ENCODE measurements around the gene IGBP1.

Gene IGBP1

DNA sequence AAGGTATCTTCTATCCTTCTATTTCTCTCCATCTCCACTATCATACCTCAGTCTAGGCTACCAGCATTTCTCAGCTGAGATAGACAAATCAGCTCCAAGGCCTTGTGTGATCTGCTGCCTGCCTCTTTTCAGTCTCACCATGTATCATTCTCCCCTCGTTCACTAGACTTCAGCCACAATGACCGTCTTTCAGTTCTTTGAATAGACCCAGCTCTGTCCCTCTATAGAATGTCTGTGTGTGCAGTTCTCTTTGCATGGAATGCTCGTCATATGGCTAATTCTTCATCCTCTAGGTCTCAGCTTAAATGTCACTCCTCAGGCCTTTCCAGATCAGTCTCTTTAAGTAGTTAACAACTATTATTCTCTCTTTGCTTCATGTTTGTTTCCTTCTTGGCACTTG is 6.5 kb downstream of the IGBP1 start:
- Histone ChIP-seq H3K79me2 (ENCODE audit: insufficient read depth, low read length) (peaks cover 16% of the 10 kb centered on the region), H3K4me3 (ENCODE audit: low read depth in 1 of 2, low read length in 2 of 2) (no peak overlapping the region), H3K9ac (ENCODE audit: low read depth, low read length) (no peak overlapping the region), H3K36me3 (ENCODE audit: insufficient read depth, low read length) (peaks cover 27% of the 10 kb centered on the region), H3K9me3 (ENCODE audit: insufficient read depth, low read length, severe bottlenecking) (no peaks in the 10 kb centered on the region), H3K4me1 (ENCODE audit: insufficient read depth, low read length) (peaks cover 13% of the 10 kb centered on the region), H3K27ac (ENCODE audit: low read length) (no peak overlapping the region), H2AFZ (ENCODE audit: low read depth, low read length) (no peak overlapping the region), H4K20me1 (ENCODE audit: insufficient read depth, low read length) (no peaks in the 10 kb centered on the region), H3K4me2 (ENCODE audit: insufficient read depth, low read length) (no peak overlapping the region), H3K27me3 (ENCODE audit: insufficient read depth, low read length, poor library complexity) (no peaks in the 10 kb centered on the region)
- ATAC-seq (ENCODE audit: insufficient read depth, low read depth) (no peak), DNase-seq (no peak)
- TF ChIP-seq EZH2 (IDR thresholded peaks at IDR 0.05; ENCODE audit: borderline replicate concordance, low read depth, low read length, severe bottlenecking), result no peak
- TF ChIP-seq, protein P1, sequence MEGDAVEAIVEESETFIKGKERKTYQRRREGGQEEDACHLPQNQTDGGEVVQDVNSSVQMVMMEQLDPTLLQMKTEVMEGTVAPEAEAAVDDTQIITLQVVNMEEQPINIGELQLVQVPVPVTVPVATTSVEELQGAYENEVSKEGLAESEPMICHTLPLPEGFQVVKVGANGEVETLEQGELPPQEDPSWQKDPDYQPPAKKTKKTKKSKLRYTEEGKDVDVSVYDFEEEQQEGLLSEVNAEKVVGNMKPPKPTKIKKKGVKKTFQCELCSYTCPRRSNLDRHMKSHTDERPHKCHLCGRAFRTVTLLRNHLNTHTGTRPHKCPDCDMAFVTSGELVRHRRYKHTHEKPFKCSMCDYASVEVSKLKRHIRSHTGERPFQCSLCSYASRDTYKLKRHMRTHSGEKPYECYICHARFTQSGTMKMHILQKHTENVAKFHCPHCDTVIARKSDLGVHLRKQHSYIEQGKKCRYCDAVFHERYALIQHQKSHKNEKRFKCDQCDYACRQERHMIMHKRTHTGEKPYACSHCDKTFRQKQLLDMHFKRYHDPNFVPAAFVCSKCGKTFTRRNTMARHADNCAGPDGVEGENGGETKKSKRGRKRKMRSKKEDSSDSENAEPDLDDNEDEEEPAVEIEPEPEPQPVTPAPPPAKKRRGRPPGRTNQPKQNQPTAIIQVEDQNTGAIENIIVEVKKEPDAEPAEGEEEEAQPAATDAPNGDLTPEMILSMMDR (IDR thresholded peaks at IDR 0.05; ENCODE audit: borderline replicate concordance, extremely low read depth, low read length, poor library complexity, severe bottlenecking), result no peak

- no peaks in the 10 kb centered on the region for H3K9me3 ChIP-seq (ENCODE audit: insufficient read depth, low read length, severe bottlenecking)
- no peak overlapping the region for H3K4me3 ChIP-seq (ENCODE audit: low read depth in 1 of 2, low read length in 2 of 2)
- ATAC-seq (ENCODE audit: insufficient read depth, low read depth) (no peak), DNase-seq (no peak)
- H2AFZ ChIP-seq (ENCODE audit: low read depth, low read length), result no peak overlapping the region
- no peaks in the 10 kb centered on the region for H3K27me3 ChIP-seq (ENCODE audit: insufficient read depth, low read length, poor library complexity)
- peaks cover 18% of the 10 kb centered on the region; the same call in 1 of the 2 replicates for H3K36me3 ChIP-seq (ENCODE audit: insufficient read depth, low read length)
- no peak overlapping the region for H3K9ac ChIP-seq (ENCODE audit: low read depth, low read length)
- no peak overlapping the region for H3K4me2 ChIP-seq (ENCODE audit: insufficient read depth, low read length)
- H3K4me1 ChIP-seq (ENCODE audit: insufficient read depth, low read length), result no peaks in the 10 kb centered on the region
- H3K79me2 ChIP-seq (ENCODE audit: insufficient read depth, low read length), result 0 out of 2 replicates have a peak, but pooled peaks cover 1% of the 10 kb centered on the region
- TF ChIP-seq, protein P1 (IDR thresholded peaks at IDR 0.05; ENCODE audit: borderline replicate concordance, extremely low read depth, low read length, poor library complexity, severe bottlenecking), result no peak
- TF ChIP-seq EZH2 (IDR thresholded peaks at IDR 0.05; ENCODE audit: borderline replicate concordance, low read depth, low read length, severe bottlenecking), result no peak
- H4K20me1 ChIP-seq (ENCODE audit: insufficient read depth, low read length), result no peaks in the 10 kb centered on the region
- no peak overlapping the region for H3K27ac ChIP-seq (ENCODE audit: low read length)
Observed at GRCh38 chrX:70141373-70141772, 8.1 kb downstream of the IGBP1 start.

DNA sequence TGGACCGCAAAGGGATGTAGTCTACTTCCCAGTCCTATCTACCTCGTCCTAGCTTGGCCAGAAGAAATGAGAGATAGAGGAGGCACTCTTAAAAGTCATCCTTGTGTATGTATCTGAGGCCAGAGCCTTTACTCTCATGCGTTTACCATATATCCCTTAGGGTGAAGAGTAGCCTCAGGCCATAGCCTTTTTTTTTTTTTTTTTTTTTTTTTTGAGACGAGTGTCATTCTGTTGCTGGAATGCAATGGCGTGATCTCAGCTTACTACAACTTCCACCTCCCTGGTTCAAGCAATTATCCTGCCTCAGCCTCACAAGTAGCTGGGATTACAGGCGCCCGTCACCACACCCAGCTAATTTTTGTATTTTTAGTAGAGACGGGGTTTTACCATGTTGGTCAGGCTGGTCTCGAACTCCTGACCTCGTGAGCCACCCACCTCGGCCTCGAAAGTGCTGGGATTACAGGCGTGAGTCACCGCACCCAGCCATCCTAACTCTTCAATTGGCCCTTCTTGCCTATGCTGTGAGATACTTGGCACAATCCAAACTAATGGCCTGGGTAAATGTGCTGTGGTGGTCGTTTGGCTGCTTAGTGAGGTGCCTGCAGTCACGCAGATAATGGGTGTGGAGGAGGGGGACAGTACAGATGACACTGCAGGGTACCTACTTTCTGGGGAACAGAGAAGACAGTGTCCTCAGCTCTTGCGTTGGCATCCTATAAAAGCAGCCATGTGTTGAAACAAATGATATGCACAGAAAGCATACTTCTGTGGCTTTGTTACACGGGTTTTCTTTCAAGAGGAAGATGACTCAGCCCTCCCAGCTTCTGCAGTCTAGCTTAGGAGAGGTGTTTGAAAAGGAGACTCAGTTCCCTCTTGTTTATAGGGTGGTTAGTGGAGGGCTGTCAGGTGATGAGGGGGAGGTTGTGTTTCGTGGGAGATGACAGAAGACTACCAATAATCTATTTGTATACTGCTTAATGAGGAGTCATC is 33.6 kb downstream of the IGBP1 start:
- H3K4me1 ChIP-seq (ENCODE audit: insufficient read depth, low read length), result no peaks in the 10 kb centered on the region

More for the DNA sequence above, 33.6 kb downstream of the IGBP1 start:
- TF ChIP-seq, protein P1 (IDR thresholded peaks at IDR 0.05; ENCODE audit: borderline replicate concordance, extremely low read depth, low read length, poor library complexity, severe bottlenecking), result no peak
- no peak for TF ChIP-seq EZH2 (IDR thresholded peaks at IDR 0.05; ENCODE audit: borderline replicate concordance, low read depth, low read length, severe bottlenecking)
- Histone ChIP-seq H3K4me2 (ENCODE audit: insufficient read depth, low read length) (no peak overlapping the region), H3K9me3 (ENCODE audit: insufficient read depth, low read length, severe bottlenecking) (no peaks in the 10 kb centered on the region), H3K27ac (ENCODE audit: low read length) (no peak overlapping the region), H3K79me2 (ENCODE audit: insufficient read depth, low read length) (no peaks in the 10 kb centered on the region), H3K27me3 (ENCODE audit: insufficient read depth, low read length, poor library complexity) (no peaks in the 10 kb centered on the region), H3K36me3 (ENCODE audit: insufficient read depth, low read length) (peaks cover 17% of the 10 kb centered on the region), H3K4me3 (ENCODE audit: low read depth in 1 of 2, low read length in 2 of 2) (no peak overlapping the region), H4K20me1 (ENCODE audit: insufficient read depth, low read length) (no peaks in the 10 kb centered on the region), H3K9ac (ENCODE audit: low read depth, low read length) (no peak overlapping the region), H2AFZ (ENCODE audit: low read depth, low read length) (no peak overlapping the region)
- ATAC-seq (ENCODE audit: insufficient read depth, low read depth) (no peak; the same call in 2 of the 3 replicates), DNase-seq (no peak)

Measured in DND-41 (cell line).